VCaP (cell line): ENCODE data around the gene BMERB1.

Experiments
- H3K27ac ChIP-seq: fragments of 450-650 bp; 2 replicates; pipeline ENCODE4 v1.5.1; 2017
- CTCF ChIP-seq: fragments of 450-650 bp; conservative IDR thresholded peaks from 2 replicates; pipeline ENCODE4 v1.5.1; 2017; ENCODE audit warnings: mild to moderate bottlenecking, moderate library complexity

Gene BMERB1

GRCh38 chr16:15490123-15490711, 55.8 kb downstream of the BMERB1 start:
- TF ChIP-seq CTCF: no peak
- H3K27ac ChIP-seq: no peak overlapping the region

GRCh38 chr16:15491411-15491810, 57.0 kb downstream of the BMERB1 start:
- H3K27ac ChIP-seq: no peak overlapping the region
- TF ChIP-seq CTCF: no peak

- no peak overlapping the region for H3K27ac ChIP-seq
- TF ChIP-seq CTCF: no peak
Observed at GRCh38 chr16:15492091-15492740, 57.8 kb downstream of the BMERB1 start.

GRCh38 chr16:15493466-15494180, 59.2 kb downstream of the BMERB1 start:
- no peak overlapping the region for H3K27ac ChIP-seq
- no peak for TF ChIP-seq CTCF

GRCh38 chr16:15494236-15494635, 59.8 kb downstream of the BMERB1 start:
- H3K27ac ChIP-seq: no peak overlapping the region
- TF ChIP-seq CTCF: no peak

- H3K27ac ChIP-seq: no peak overlapping the region
- TF ChIP-seq CTCF: no peak
Observed at GRCh38 chr16:15495898-15496297, 61.5 kb downstream of the BMERB1 start.

- TF ChIP-seq CTCF: no peak
- no peak overlapping the region for H3K27ac ChIP-seq
Observed at GRCh38 chr16:15498427-15499175, 64.2 kb downstream of the BMERB1 start.
